ENCODE data around the gene CDH23.

Gene CDH23

GRCh38 chr10:71632896-71633600, 236.3 kb downstream of the CDH23 start:
- no peak for DNase-seq (ENCODE audit: extremely low read depth in 1 of 2, low read depth in 1 of 2)

- no peak for DNase-seq (ENCODE audit: extremely low read depth in 1 of 2, low read depth in 1 of 2)
Measured at GRCh38 chr10:71633920-71634319, 237.2 kb downstream of the CDH23 start.

GRCh38 chr10:71634531-71635164, 237.9 kb downstream of the CDH23 start:
- DNase-seq (ENCODE audit: extremely low read depth in 1 of 2, low read depth in 1 of 2): no peak

GRCh38 chr10:71635251-71635866, 238.6 kb downstream of the CDH23 start:
- no peak for DNase-seq (ENCODE audit: extremely low read depth in 1 of 2, low read depth in 1 of 2)

GRCh38 chr10:71635867-71636266, 239.1 kb downstream of the CDH23 start:
- DNase-seq (ENCODE audit: extremely low read depth in 1 of 2, low read depth in 1 of 2): no peak

- DNase-seq (ENCODE audit: extremely low read depth in 1 of 2, low read depth in 1 of 2): no peak
Measured at GRCh38 chr10:71636588-71636987, 239.9 kb downstream of the CDH23 start.

- DNase-seq (ENCODE audit: extremely low read depth in 1 of 2, low read depth in 1 of 2): no peak
Measured at GRCh38 chr10:71637305-71637704, 240.6 kb downstream of the CDH23 start.

- DNase-seq (ENCODE audit: extremely low read depth in 1 of 2, low read depth in 1 of 2): no peak
Measured at GRCh38 chr10:71638064-71638821, 241.5 kb downstream of the CDH23 start.

GRCh38 chr10:71638822-71639719, 242.4 kb downstream of the CDH23 start:
- DNase-seq (ENCODE audit: extremely low read depth in 1 of 2, low read depth in 1 of 2): no peak

GRCh38 chr10:71640607-71641006, 243.9 kb downstream of the CDH23 start:
- DNase-seq (ENCODE audit: extremely low read depth in 1 of 2, low read depth in 1 of 2): no peak

- DNase-seq (ENCODE audit: extremely low read depth in 1 of 2, low read depth in 1 of 2): no peak
Measured at GRCh38 chr10:71641449-71641848, 244.7 kb downstream of the CDH23 start.

- no peak for DNase-seq (ENCODE audit: extremely low read depth in 1 of 2, low read depth in 1 of 2)
Measured at GRCh38 chr10:71641986-71642385, 245.3 kb downstream of the CDH23 start.

- DNase-seq (ENCODE audit: extremely low read depth in 1 of 2, low read depth in 1 of 2): no peak
Measured at GRCh38 chr10:71643904-71644303, 247.2 kb downstream of the CDH23 start.

- DNase-seq (ENCODE audit: extremely low read depth in 1 of 2, low read depth in 1 of 2): no peak
Measured at GRCh38 chr10:71644307-71645180, 247.8 kb downstream of the CDH23 start.

GRCh38 chr10:71645185-71645584, 248.5 kb downstream of the CDH23 start:
- DNase-seq (ENCODE audit: extremely low read depth in 1 of 2, low read depth in 1 of 2): no peak

GRCh38 chr10:71646037-71646436, 249.3 kb downstream of the CDH23 start:
- DNase-seq (ENCODE audit: extremely low read depth in 1 of 2, low read depth in 1 of 2): no peak

GRCh38 chr10:71646592-71647292, 250.0 kb downstream of the CDH23 start:
- no peak for DNase-seq (ENCODE audit: extremely low read depth in 1 of 2, low read depth in 1 of 2)

GRCh38 chr10:71647526-71648253, 251.0 kb downstream of the CDH23 start:
- DNase-seq (ENCODE audit: extremely low read depth in 1 of 2, low read depth in 1 of 2): no peak
